DOHH2 (cell line): Measurements from ENCODE around the gene RASSF3.

Experiments used
- H3F3A ChIP-seq: fragments of 200-600 bp; sonication (generic), shearing (Covaris generic); 2 replicates; pipeline ENCODE4 v1.6.0; 2016; ENCODE audit warnings: antibody characterized with exemption, mild to moderate bottlenecking; ENCODE audit not compliant: control insufficient read depth, insufficient read depth
- H3K27ac ChIP-seq: fragments of 200-600 bp; sonication (generic); 2 replicates; pipeline ENCODE4 v1.5.1; 2014; ENCODE audit warnings: low read depth, mild to moderate bottlenecking, low read length, moderate library complexity
- H3K27me3 ChIP-seq: fragments of 200-600 bp; sonication (generic); 2 replicates; pipeline ENCODE4 v1.6.1; 2014; ENCODE audit warnings: mild to moderate bottlenecking, low read length, mixed read lengths; ENCODE audit not compliant: control insufficient read depth
- H3K36me3 ChIP-seq: fragments of 200-600 bp; sonication (generic); 2 replicates; pipeline ENCODE4 v1.6.1; 2014; ENCODE audit warnings: mild to moderate bottlenecking, low read length, moderate library complexity, mixed read lengths; ENCODE audit not compliant: control insufficient read depth
- H3K4me1 ChIP-seq: fragments of 200-600 bp; sonication (generic); 2 replicates; pipeline ENCODE4 v1.6.1; 2014; ENCODE audit warnings: mild to moderate bottlenecking, low read length, mixed read lengths; ENCODE audit not compliant: control insufficient read depth
- H3K4me2 ChIP-seq: fragments of 200-600 bp; sonication (generic); 2 replicates; pipeline ENCODE4 v1.6.0; 2014; ENCODE audit warnings: mild to moderate bottlenecking, low read length, moderate library complexity
- H3K4me3 ChIP-seq: fragments of 200-600 bp; sonication (generic); 2 replicates; pipeline ENCODE4 v1.5.1; 2014; ENCODE audit warnings: mild to moderate bottlenecking, low read length, mixed read lengths
- H3K79me2 ChIP-seq: fragments of 200-600 bp; sonication (generic); 2 replicates; pipeline ENCODE4 v1.6.1; 2014; ENCODE audit warnings: mild to moderate bottlenecking, low read length, mixed read lengths; ENCODE audit not compliant: control insufficient read depth
- H3K9me2 ChIP-seq: fragments of 200-600 bp; sonication (generic); replicated peaks from 2 replicates; pipeline ENCODE4 v1.6.1; 2014; ENCODE audit warnings: mild to moderate bottlenecking, low read length, mixed read lengths; ENCODE audit not compliant: control insufficient read depth
- H3K9me3 ChIP-seq: fragments of 200-600 bp; sonication (generic); 2 replicates; pipeline ENCODE4 v1.6.1; 2014; ENCODE audit warnings: antibody characterized with exemption, low read length, mixed read lengths; ENCODE audit not compliant: control insufficient read depth, insufficient read depth
- H4K20me1 ChIP-seq: fragments of 200-600 bp; sonication (generic); 2 replicates; pipeline ENCODE4 v1.6.0; 2014; ENCODE audit warnings: low read depth, mild to moderate bottlenecking, antibody characterized with exemption, low read length, moderate library complexity; ENCODE audit not compliant: control insufficient read depth, insufficient read depth
- EZH2phosphoT487 ChIP-seq: fragments of 200-600 bp; sonication (generic); IDR thresholded peaks from 2 replicates; pipeline ENCODE4 v1.6.1; 2017; ENCODE audit warnings: borderline replicate concordance, mild to moderate bottlenecking, antibody characterized with exemption, low read length, moderate library complexity, mixed read lengths
- TF ChIP-seq, protein P1 (sequence below): fragments of 200-600 bp; sonication (generic); IDR thresholded peaks from one replicate; pipeline ENCODE4 v1.5.1; 2014; ENCODE audit warnings: antibody characterized with exemption, mild to moderate bottlenecking, low read depth, low read length; ENCODE audit not compliant: poor library complexity, severe bottlenecking

The RASSF3 gene

DNA sequence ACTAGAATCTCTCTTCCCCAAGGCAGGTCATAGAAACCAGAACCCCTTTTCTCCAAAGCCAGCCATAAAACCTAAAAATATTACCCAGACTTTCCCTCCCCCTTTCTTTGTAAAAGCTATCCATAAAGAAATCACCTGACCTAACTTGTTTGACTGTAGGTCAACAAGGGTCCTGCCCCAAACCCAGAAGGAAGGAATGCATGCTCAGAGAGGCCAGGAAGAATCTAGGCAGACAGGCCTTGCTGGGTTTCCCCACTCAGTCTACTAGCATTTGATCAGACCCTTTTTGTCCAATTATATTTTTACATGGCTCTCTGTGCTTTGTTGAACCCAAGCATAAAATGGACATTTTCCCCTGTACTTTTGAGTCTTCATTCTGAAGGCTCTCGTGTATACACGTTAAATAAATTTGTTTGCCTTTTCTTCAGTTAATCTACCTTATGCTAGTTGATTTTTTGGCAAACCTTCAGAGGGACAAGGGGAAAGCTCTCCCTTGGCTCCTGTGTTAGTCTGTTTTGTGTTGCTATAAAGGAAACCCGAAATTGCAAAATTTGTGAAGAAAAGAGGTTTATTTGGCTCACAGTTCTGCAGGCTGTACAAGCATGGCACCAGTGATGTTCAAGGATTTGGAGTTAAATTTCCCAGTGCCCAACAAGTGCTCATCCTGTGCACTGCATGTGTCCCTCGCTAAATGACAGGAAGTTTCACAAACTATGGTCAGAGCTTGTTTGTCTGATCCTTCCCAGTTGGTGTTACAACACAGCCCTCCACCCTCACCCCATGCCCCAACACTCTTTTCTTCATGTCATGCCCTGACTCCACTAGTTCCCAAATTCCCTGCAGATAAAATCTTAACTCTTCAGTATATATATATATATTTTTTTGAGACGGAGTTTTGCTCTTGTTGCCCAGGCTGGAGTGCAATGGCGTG is 14.2 kb upstream of the RASSF3 start:
- Histone ChIP-seq H3K9me3 (no peaks in the 10 kb centered on the region), H3K4me1 (no peaks in the 10 kb centered on the region), H3F3A (no peaks in the 10 kb centered on the region), H4K20me1 (no peaks in the 10 kb centered on the region), H3K36me3 (no peaks in the 10 kb centered on the region), H3K79me2 (no peaks in the 10 kb centered on the region), H3K27me3 (no peaks in the 10 kb centered on the region), H3K4me2 (no peak overlapping the region), H3K9me2 (no peaks in the 10 kb centered on the region), H3K4me3 (no peak overlapping the region), H3K27ac (no peak overlapping the region)
- TF ChIP-seq, protein P1, sequence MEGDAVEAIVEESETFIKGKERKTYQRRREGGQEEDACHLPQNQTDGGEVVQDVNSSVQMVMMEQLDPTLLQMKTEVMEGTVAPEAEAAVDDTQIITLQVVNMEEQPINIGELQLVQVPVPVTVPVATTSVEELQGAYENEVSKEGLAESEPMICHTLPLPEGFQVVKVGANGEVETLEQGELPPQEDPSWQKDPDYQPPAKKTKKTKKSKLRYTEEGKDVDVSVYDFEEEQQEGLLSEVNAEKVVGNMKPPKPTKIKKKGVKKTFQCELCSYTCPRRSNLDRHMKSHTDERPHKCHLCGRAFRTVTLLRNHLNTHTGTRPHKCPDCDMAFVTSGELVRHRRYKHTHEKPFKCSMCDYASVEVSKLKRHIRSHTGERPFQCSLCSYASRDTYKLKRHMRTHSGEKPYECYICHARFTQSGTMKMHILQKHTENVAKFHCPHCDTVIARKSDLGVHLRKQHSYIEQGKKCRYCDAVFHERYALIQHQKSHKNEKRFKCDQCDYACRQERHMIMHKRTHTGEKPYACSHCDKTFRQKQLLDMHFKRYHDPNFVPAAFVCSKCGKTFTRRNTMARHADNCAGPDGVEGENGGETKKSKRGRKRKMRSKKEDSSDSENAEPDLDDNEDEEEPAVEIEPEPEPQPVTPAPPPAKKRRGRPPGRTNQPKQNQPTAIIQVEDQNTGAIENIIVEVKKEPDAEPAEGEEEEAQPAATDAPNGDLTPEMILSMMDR = no peak
- TF ChIP-seq EZH2phosphoT487 = no peak

DNA sequence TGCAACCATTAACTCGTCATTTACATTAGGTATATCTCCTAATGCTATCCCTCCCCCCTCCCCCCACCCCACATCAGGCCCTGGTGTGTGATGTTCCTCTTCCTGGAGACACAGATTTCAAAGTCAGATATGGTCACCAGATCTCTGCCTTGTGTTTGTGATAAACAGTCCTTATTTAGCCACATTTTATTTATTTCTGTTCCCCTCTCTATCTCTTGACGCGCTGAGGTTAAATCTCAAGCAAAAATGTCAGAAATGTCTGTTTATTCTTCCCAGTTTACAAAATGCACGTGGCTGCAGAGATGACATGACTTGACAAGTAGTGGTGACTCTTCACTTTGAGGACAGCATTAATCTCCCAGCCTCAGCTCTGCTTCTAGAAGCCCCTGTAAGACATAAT is 11.5 kb upstream of the RASSF3 start:
- no peak overlapping the region for H3K4me2 ChIP-seq
- no peaks in the 10 kb centered on the region for H3K27me3 ChIP-seq
- H3F3A ChIP-seq = no peaks in the 10 kb centered on the region
- H3K36me3 ChIP-seq = no peaks in the 10 kb centered on the region
- H3K4me1 ChIP-seq = no peaks in the 10 kb centered on the region
- H3K79me2 ChIP-seq = no peaks in the 10 kb centered on the region
- TF ChIP-seq EZH2phosphoT487 = no peak
- TF ChIP-seq, protein P1 = no peak
- H3K9me2 ChIP-seq = no peaks in the 10 kb centered on the region
- H3K4me3 ChIP-seq = no peak overlapping the region
- H4K20me1 ChIP-seq = no peaks in the 10 kb centered on the region
- H3K27ac ChIP-seq = no peak overlapping the region
- H3K9me3 ChIP-seq = no peaks in the 10 kb centered on the region

DNA sequence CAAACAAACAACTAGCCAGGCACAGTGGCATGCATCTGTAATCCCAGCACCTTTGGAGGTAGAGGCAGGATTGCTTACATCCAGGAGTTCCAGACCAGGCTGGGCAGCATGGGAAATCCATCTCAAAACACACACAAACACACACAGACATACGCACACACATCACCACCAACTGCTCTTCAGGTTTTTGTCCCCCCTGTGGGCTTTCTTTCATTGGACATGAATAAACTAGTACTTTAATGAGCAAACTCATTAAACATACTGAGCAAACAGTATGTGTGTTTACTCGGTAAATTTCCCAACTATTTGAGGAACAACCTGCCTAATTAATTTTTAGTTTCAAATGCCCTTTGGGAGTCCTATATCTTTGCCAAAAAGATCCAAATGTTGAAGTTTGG is 10.1 kb upstream of the RASSF3 start:
- Histone ChIP-seq H3K9me3 (no peaks in the 10 kb centered on the region), H3K36me3 (no peaks in the 10 kb centered on the region), H3K27ac (no peak overlapping the region), H3K4me2 (no peak overlapping the region), H3K4me3 (no peak overlapping the region), H3K4me1 (no peaks in the 10 kb centered on the region), H3K9me2 (no peaks in the 10 kb centered on the region), H3K27me3 (no peaks in the 10 kb centered on the region), H4K20me1 (no peaks in the 10 kb centered on the region), H3F3A (no peaks in the 10 kb centered on the region), H3K79me2 (no peaks in the 10 kb centered on the region)
- TF ChIP-seq, protein P1 = no peak
- TF ChIP-seq EZH2phosphoT487 = no peak
